ENCODE results near the gene DND1. TPM values are rescaled to one million over a fixed set of nuclear protein-coding genes. Genes with fewer than 3 reads are reported as not detected.

Gene DND1
- total RNA-seq, result 1.3 TPM

GRCh38 chr5:140673187-140673976, at the start of gene DND1:
Gene DND1, minus strand, starts transcription at chr5:140673576. Its CDS starts 34 bp downstream, at chr5:140673542.

GRCh38 chr5:140700177-140701144, 27.1 kb upstream of the DND1 start, which contains the start of gene ZMAT2:
Gene ZMAT2, plus strand, starts transcription at chr5:140700447. Its CDS starts 14 bp downstream, at chr5:140700461.

GRCh38 chr5:140690941-140691924, 17.9 kb upstream of the DND1 start, which contains the start of the genes HARS1 and HARS2:
Gene HARS1, minus strand, starts transcription at chr5:140691370. Its CDS starts 66 bp downstream, at chr5:140691304.
Gene HARS2, plus strand, starts transcription at chr5:140691455. Its CDS starts 194 bp downstream, at chr5:140691649.

GRCh38 chr5:140664359-140665119, 8.8 kb downstream of the DND1 start, which contains the start of gene WDR55:
Gene WDR55, plus strand, starts transcription at chr5:140664904. Its CDS starts 9 bp downstream, at chr5:140664913.

DNA sequence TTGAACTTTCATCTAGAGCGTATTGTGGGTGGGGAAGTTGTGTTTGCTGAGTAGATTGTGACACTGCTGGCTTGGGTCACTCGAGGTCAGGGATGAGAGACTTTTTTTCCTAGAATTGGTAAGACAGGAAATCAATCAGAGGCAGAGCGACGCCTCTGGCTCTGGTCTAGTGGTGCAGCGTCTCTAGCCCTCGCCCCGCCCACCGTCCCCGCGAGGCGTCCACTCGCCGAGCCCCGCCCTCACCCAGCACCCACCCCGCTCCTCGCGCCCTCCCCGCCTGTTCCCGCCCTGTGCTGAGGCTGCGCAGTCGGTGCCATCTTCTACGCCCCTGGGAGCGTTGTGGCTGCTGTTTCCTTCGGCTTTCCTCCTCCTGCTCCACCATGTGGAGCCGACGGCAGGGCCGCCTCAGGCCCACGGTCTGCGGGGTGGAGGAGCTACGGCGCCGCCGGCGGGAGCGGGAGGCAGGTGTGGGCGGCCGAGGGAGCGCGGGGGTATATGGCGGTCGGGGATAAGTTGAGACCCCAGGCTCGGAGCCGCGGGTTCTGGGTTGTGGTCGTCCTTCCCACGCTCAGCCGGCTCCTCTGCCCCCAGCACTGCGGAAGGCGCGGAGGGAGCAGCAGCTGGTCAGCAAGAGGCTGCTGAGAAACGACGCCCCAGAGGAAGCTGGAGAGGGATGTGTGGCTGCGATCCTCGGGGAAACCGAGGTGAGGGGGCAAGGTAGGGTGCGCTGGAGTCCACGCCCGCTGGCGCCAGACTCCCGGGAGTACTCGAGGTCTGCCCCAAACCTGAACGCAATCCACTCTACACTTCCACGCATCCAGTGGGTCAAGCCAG, 34.0 kb downstream of the DND1 start, which contains the start of gene TMCO6:
Gene TMCO6 (plus strand): TSS at position 304 of the 834 bp plus-strand sequence. CDS start 77 bp downstream, at position 381.

DNA sequence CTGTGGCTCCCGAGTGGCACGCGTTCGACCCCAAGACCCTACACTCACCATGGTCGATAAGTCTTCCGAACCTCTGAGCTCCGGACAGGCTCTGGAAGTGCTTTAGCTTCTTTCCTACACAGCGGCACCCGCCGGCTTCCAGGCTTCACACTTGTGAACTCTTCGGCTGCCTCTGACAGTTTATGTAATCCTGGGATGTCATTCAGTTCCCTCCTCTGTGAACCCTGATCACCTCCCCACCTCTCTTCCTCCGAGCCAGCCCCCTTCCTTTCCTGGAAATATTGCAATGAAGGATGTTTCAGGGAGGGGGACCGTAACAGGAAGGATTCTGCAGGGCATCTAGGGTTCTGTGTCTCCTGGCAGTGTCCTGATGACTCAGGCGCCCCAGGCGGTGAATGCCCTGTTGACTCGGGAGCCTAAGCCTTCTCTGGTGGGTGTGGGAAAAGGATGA, 40.3 kb downstream of the DND1 start, which contains the start of gene CD14:
Gene CD14 (minus strand): TSS at position 155 of the 451 bp plus-strand sequence. CDS start 104 bp downstream, at position 51.

Small RNA genes within 50 kb of the gene (small RNA-seq; reads per million reads assigned to genes)
- 2.4 reads per million, percentile 82 among the genes with 10 or more reads in this experiment for gene VTRNA1-1 (ENCODE audit: low replicate concordance)
- gene VTRNA1-2 (ENCODE audit: low replicate concordance), result not detected

Other genes starting within 250 kb of the DND1 start
- not detected for gene EIF4EBP3, start 125.9 kb downstream of the DND1 start, total RNA-seq
- 32.6 TPM for gene SRA1, start 116.1 kb downstream of the DND1 start, total RNA-seq
- gene APBB3, start 109.0 kb downstream of the DND1 start, total RNA-seq, result 61.7 TPM
- gene SLC35A4, start 108.7 kb downstream of the DND1 start, total RNA-seq, result 8.5 TPM
- 3.8 TPM for gene CD14, start 40.4 kb downstream of the DND1 start, total RNA-seq
- 18.2 TPM for gene TMCO6, start 34.1 kb downstream of the DND1 start, total RNA-seq
- gene NDUFA2, start 25.9 kb downstream of the DND1 start, total RNA-seq, result 24.4 TPM
- 94.2 TPM for gene IK, start 25.7 kb downstream of the DND1 start, total RNA-seq
- gene WDR55, start 8.7 kb downstream of the DND1 start, total RNA-seq, result 16.0 TPM
- 89.5 TPM for gene HARS1, start 17.8 kb upstream of the DND1 start, total RNA-seq
- 47.9 TPM for gene HARS2, start 17.9 kb upstream of the DND1 start, total RNA-seq
- gene ZMAT2, start 26.9 kb upstream of the DND1 start, total RNA-seq, result 41.9 TPM
- 9.1 TPM for gene PCDHA1, start 112.6 kb upstream of the DND1 start, total RNA-seq
- gene PCDHA2, start 121.3 kb upstream of the DND1 start, total RNA-seq, result 20.3 TPM
- 32.6 TPM for gene PCDHA3, start 127.5 kb upstream of the DND1 start, total RNA-seq
- 29.7 TPM for gene PCDHA4, start 133.5 kb upstream of the DND1 start, total RNA-seq
- 23.2 TPM for gene PCDHA5, start 148.0 kb upstream of the DND1 start, total RNA-seq
- 46.3 TPM for gene PCDHA6, start 154.4 kb upstream of the DND1 start, total RNA-seq
- 47.0 TPM for gene PCDHA7, start 160.7 kb upstream of the DND1 start, total RNA-seq
- gene PCDHA8, start 167.6 kb upstream of the DND1 start, total RNA-seq, result 25.7 TPM
- gene PCDHA9, start 174.8 kb upstream of the DND1 start, total RNA-seq, result 42.6 TPM
- 42.3 TPM for gene PCDHA10, start 182.3 kb upstream of the DND1 start, total RNA-seq
- 80.4 TPM for gene PCDHA11, start 195.4 kb upstream of the DND1 start, total RNA-seq
- 40.4 TPM for gene PCDHA12, start 201.7 kb upstream of the DND1 start, total RNA-seq
- gene PCDHA13, start 208.5 kb upstream of the DND1 start, total RNA-seq, result 42.3 TPM